ENCODE data around the gene ANKH.

ANKH gene

GRCh38 chr5:14662721-14663260, 208.8 kb downstream of the ANKH start:
- H3K36me3 ChIP-seq (ENCODE audit: control insufficient read depth, low read depth, low read length): no peaks in the 10 kb centered on the region
- no peak overlapping the region for H3K9ac ChIP-seq (ENCODE audit: low read length)
- H3K4me3 ChIP-seq (ENCODE audit: low read length): no peak overlapping the region
- peaks cover 7% of the 10 kb centered on the region for H3K4me1 ChIP-seq (ENCODE audit: control insufficient read depth, low read depth, low read length)
- no peaks in the 10 kb centered on the region for H3K9me3 ChIP-seq (ENCODE audit: control insufficient read depth, low read depth, low read length)
- H3K27me3 ChIP-seq (ENCODE audit: control insufficient read depth, insufficient read depth, low read length): peaks cover 33% of the 10 kb centered on the region
- no peak overlapping the region for H3K27ac ChIP-seq (ENCODE audit: low read length)

GRCh38 chr5:14660833-14661232, 210.7 kb downstream of the ANKH start:
- Histone ChIP-seq H3K4me1 (ENCODE audit: control insufficient read depth, low read depth, low read length) (peaks cover 7% of the 10 kb centered on the region), H3K27me3 (ENCODE audit: control insufficient read depth, insufficient read depth, low read length) (peaks cover 28% of the 10 kb centered on the region), H3K4me3 (ENCODE audit: low read length) (no peak overlapping the region), H3K27ac (ENCODE audit: low read length) (no peak overlapping the region), H3K9me3 (ENCODE audit: control insufficient read depth, low read depth, low read length) (no peaks in the 10 kb centered on the region), H3K36me3 (ENCODE audit: control insufficient read depth, low read depth, low read length) (no peaks in the 10 kb centered on the region), H3K9ac (ENCODE audit: low read length) (no peak overlapping the region)

GRCh38 chr5:14659821-14660607, 211.6 kb downstream of the ANKH start:
- no peaks in the 10 kb centered on the region for H3K4me1 ChIP-seq (ENCODE audit: control insufficient read depth, low read depth, low read length)
- peaks cover 20% of the 10 kb centered on the region for H3K27me3 ChIP-seq (ENCODE audit: control insufficient read depth, insufficient read depth, low read length)
- no peak overlapping the region for H3K4me3 ChIP-seq (ENCODE audit: low read length)
- H3K36me3 ChIP-seq (ENCODE audit: control insufficient read depth, low read depth, low read length): no peaks in the 10 kb centered on the region
- H3K9me3 ChIP-seq (ENCODE audit: control insufficient read depth, low read depth, low read length): no peaks in the 10 kb centered on the region
- no peak overlapping the region for H3K9ac ChIP-seq (ENCODE audit: low read length)
- H3K27ac ChIP-seq (ENCODE audit: low read length): no peak overlapping the region

GRCh38 chr5:14656898-14657297, 214.7 kb downstream of the ANKH start:
- H3K9me3 ChIP-seq (ENCODE audit: control insufficient read depth, low read depth, low read length): no peaks in the 10 kb centered on the region
- no peaks in the 10 kb centered on the region for H3K36me3 ChIP-seq (ENCODE audit: control insufficient read depth, low read depth, low read length)
- H3K27me3 ChIP-seq (ENCODE audit: control insufficient read depth, insufficient read depth, low read length): no peaks in the 10 kb centered on the region
- no peak overlapping the region for H3K27ac ChIP-seq (ENCODE audit: low read length)
- H3K4me1 ChIP-seq (ENCODE audit: control insufficient read depth, low read depth, low read length): no peaks in the 10 kb centered on the region
- H3K9ac ChIP-seq (ENCODE audit: low read length): no peak overlapping the region
- H3K4me3 ChIP-seq (ENCODE audit: low read length): no peak overlapping the region

GRCh38 chr5:14655146-14655741, 216.3 kb downstream of the ANKH start:
- no peaks in the 10 kb centered on the region for H3K36me3 ChIP-seq (ENCODE audit: control insufficient read depth, low read depth, low read length)
- no peaks in the 10 kb centered on the region for H3K9me3 ChIP-seq (ENCODE audit: control insufficient read depth, low read depth, low read length)
- no peak overlapping the region for H3K9ac ChIP-seq (ENCODE audit: low read length)
- H3K4me1 ChIP-seq (ENCODE audit: control insufficient read depth, low read depth, low read length): no peaks in the 10 kb centered on the region
- H3K4me3 ChIP-seq (ENCODE audit: low read length): no peak overlapping the region
- H3K27ac ChIP-seq (ENCODE audit: low read length): no peak overlapping the region
- no peaks in the 10 kb centered on the region for H3K27me3 ChIP-seq (ENCODE audit: control insufficient read depth, insufficient read depth, low read length)
